ENCODE data around the gene ANKRD44. TPM values are rescaled to one million over a fixed set of nuclear protein-coding genes. Genes with fewer than 3 reads are reported as not detected.

Gene ANKRD44
- total RNA-seq, 1 experiment from 2014 or later: 0.68 TPM

DNA sequence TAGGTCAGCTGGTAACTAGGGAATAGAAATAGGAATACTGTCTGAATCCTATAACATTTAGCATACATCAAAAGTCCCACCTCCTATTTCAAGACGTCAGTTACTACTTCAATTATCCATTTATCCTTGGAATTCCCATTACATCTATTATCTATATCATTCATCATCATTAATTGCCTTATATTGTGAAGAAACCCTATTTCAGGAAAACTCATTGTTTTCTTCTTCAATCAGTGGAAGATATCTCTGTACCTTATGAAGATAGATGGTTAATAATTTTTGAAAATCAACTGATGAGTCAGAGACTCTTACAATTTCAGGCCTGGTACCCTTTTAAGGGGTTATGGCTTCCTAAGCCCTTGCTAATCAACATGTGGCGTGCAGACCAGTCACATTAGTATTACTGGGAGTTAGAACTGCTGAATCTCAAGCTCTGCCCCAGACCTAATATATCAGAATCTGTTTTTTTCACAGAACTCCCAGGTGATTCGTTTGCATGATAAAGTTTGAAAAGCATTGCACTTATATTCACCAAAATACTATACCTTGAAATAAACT, 314.7 kb downstream of the ANKRD44 start (continued):
- TF ChIP-seq, protein P1, sequence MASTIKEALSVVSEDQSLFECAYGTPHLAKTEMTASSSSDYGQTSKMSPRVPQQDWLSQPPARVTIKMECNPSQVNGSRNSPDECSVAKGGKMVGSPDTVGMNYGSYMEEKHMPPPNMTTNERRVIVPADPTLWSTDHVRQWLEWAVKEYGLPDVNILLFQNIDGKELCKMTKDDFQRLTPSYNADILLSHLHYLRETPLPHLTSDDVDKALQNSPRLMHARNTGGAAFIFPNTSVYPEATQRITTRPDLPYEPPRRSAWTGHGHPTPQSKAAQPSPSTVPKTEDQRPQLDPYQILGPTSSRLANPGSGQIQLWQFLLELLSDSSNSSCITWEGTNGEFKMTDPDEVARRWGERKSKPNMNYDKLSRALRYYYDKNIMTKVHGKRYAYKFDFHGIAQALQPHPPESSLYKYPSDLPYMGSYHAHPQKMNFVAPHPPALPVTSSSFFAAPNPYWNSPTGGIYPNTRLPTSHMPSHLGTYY (CRISPR knock-in tag; IDR thresholded peaks at IDR 0.05): no peak
- TF ChIP-seq PRRX2 (CRISPR knock-in tag; IDR thresholded peaks at IDR 0.05): no peak
- TF ChIP-seq ZNF138 (CRISPR knock-in tag; conservative IDR thresholded peaks at IDR 0.05): no peak

DNA sequence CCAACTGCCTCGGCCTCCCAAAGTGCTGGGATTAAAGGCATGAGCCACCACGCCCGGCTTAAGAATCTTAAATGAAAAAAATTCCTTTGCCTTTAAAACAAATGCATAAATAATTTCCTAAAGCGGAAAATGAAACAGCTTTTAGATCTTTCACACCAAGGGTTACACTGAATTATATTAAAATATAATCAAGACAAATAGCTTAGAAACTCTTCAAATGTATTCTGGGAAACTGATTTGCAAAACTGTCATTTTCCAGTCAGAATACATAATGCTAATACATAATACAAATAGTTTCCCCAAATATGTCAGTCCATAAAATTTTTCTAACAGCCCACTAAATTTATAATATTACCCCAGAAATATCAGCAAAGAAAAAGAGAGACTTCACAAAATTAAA, 315.8 kb downstream of the ANKRD44 start:
- ChIA-PET CTCF (no interaction called here), POLR2A (no interaction called here)
- H3K4me1 Mint-ChIP-seq: peaks cover 6% of the 10 kb centered on the region
- TF ChIP-seq ZNF138 (CRISPR knock-in tag; conservative IDR thresholded peaks at IDR 0.05): no peak
- no peak for TF ChIP-seq IRF2 (CRISPR knock-in tag; IDR thresholded peaks at IDR 0.05; ENCODE audit: borderline replicate concordance, low read depth)
- ATAC-seq (no peak), DNase-seq (ENCODE audit: low spot score) (no peak)
- H3K36me3 Mint-ChIP-seq: no peaks in the 10 kb centered on the region
- H3K4me3 Mint-ChIP-seq: no peak overlapping the region
- H3K27ac Mint-ChIP-seq: no peak overlapping the region
- no peaks in the 10 kb centered on the region for H3K9me3 Mint-ChIP-seq
- H3K27me3 Mint-ChIP-seq (ENCODE audit: low read depth): no peaks in the 10 kb centered on the region

DNA sequence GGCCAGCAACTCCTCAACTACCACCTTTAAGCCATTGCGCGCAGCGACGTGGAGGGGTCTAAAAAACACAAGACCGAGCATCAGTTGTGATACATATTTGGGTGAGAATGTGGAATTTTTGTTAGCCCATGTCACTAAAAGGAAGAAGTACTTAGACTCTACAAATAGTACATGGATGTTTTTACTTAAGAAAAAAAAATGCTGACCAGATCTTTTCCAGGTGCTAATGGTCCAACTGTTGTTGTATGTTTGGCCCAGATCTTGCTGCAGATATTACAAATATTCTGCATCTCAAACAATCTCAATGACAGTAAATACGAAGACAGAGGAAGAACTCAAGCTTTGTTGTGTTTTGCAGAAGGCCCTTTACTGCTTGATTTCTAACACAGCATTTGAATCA, 317.0 kb downstream of the ANKRD44 start:
- CTCF ChIA-PET: no interaction called here
- TF ChIP-seq, protein P2, sequence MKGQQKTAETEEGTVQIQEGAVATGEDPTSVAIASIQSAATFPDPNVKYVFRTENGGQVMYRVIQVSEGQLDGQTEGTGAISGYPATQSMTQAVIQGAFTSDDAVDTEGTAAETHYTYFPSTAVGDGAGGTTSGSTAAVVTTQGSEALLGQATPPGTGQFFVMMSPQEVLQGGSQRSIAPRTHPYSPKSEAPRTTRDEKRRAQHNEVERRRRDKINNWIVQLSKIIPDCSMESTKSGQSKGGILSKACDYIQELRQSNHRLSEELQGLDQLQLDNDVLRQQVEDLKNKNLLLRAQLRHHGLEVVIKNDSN (CRISPR knock-in tag; IDR thresholded peaks at IDR 0.05): no peak
- no peak overlapping the region for H3K4me3 Mint-ChIP-seq
- no peaks in the 10 kb centered on the region for H3K9me3 Mint-ChIP-seq
- no peaks in the 10 kb centered on the region for H3K36me3 Mint-ChIP-seq
- H3K27ac Mint-ChIP-seq: no peak overlapping the region
- ATAC-seq (no peak), DNase-seq (ENCODE audit: low spot score) (no peak)
- peaks cover 11% of the 10 kb centered on the region for H3K4me1 Mint-ChIP-seq
- H3K27me3 Mint-ChIP-seq (ENCODE audit: low read depth): no peaks in the 10 kb centered on the region
- POLR2A ChIA-PET: no interaction called here

DNA sequence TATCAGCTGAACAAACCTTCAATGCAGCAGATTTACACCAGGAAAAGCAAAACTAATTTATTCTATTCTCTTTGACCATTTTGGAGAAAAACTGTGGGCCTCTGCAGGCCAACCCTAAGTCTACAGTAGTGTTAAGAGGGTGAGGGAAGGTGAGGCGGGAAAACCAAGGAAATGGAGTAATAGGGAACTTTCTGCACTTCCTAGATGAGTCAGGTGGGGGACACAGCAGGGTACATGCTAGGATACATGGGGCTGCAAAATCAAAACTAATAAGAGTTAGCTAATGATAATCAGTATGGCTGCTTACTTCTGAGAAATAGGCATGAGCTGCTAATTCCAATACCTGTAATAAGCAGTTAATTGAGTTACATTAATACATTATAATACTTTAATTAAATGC, 318.1 kb downstream of the ANKRD44 start:
- Mint-ChIP-seq H3K9me3 (no peaks in the 10 kb centered on the region), H3K4me3 (no peak overlapping the region), H3K27ac (no peak overlapping the region), H3K36me3 (no peaks in the 10 kb centered on the region), H3K4me1 (peaks cover 23% of the 10 kb centered on the region), H3K27me3 (ENCODE audit: low read depth) (no peaks in the 10 kb centered on the region)
- ChIA-PET POLR2A (no interaction called here), CTCF (interaction anchor here (1.1 kb wide), 1 partner anchor 102 kb away, joined by 3 read pairs; no protein-coding TSS in a partner anchor)
- ATAC-seq (peak; percentile 76), DNase-seq (ENCODE audit: low spot score) (no peak)
- TF ChIP-seq, protein P3, sequence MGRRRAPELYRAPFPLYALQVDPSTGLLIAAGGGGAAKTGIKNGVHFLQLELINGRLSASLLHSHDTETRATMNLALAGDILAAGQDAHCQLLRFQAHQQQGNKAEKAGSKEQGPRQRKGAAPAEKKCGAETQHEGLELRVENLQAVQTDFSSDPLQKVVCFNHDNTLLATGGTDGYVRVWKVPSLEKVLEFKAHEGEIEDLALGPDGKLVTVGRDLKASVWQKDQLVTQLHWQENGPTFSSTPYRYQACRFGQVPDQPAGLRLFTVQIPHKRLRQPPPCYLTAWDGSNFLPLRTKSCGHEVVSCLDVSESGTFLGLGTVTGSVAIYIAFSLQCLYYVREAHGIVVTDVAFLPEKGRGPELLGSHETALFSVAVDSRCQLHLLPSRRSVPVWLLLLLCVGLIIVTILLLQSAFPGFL (CRISPR knock-in tag; IDR thresholded peaks at IDR 0.05; ENCODE audit: borderline replicate concordance): no peak
- TF ChIP-seq NR1H2 (CRISPR knock-in tag; IDR thresholded peaks at IDR 0.05): no peak
- no peak for TF ChIP-seq NFYB (CRISPR knock-in tag; conservative IDR thresholded peaks at IDR 0.05; ENCODE audit: low read depth)
- TF ChIP-seq FOXJ3 (CRISPR knock-in tag; IDR thresholded peaks at IDR 0.05; ENCODE audit: borderline replicate concordance): no peak
- TF ChIP-seq, protein P4, sequence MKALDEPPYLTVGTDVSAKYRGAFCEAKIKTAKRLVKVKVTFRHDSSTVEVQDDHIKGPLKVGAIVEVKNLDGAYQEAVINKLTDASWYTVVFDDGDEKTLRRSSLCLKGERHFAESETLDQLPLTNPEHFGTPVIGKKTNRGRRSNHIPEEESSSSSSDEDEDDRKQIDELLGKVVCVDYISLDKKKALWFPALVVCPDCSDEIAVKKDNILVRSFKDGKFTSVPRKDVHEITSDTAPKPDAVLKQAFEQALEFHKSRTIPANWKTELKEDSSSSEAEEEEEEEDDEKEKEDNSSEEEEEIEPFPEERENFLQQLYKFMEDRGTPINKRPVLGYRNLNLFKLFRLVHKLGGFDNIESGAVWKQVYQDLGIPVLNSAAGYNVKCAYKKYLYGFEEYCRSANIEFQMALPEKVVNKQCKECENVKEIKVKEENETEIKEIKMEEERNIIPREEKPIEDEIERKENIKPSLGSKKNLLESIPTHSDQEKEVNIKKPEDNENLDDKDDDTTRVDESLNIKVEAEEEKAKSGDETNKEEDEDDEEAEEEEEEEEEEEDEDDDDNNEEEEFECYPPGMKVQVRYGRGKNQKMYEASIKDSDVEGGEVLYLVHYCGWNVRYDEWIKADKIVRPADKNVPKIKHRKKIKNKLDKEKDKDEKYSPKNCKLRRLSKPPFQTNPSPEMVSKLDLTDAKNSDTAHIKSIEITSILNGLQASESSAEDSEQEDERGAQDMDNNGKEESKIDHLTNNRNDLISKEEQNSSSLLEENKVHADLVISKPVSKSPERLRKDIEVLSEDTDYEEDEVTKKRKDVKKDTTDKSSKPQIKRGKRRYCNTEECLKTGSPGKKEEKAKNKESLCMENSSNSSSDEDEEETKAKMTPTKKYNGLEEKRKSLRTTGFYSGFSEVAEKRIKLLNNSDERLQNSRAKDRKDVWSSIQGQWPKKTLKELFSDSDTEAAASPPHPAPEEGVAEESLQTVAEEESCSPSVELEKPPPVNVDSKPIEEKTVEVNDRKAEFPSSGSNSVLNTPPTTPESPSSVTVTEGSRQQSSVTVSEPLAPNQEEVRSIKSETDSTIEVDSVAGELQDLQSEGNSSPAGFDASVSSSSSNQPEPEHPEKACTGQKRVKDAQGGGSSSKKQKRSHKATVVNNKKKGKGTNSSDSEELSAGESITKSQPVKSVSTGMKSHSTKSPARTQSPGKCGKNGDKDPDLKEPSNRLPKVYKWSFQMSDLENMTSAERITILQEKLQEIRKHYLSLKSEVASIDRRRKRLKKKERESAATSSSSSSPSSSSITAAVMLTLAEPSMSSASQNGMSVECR (CRISPR knock-in tag; IDR thresholded peaks at IDR 0.05; ENCODE audit: borderline replicate concordance): no peak
- TF ChIP-seq, protein P5, sequence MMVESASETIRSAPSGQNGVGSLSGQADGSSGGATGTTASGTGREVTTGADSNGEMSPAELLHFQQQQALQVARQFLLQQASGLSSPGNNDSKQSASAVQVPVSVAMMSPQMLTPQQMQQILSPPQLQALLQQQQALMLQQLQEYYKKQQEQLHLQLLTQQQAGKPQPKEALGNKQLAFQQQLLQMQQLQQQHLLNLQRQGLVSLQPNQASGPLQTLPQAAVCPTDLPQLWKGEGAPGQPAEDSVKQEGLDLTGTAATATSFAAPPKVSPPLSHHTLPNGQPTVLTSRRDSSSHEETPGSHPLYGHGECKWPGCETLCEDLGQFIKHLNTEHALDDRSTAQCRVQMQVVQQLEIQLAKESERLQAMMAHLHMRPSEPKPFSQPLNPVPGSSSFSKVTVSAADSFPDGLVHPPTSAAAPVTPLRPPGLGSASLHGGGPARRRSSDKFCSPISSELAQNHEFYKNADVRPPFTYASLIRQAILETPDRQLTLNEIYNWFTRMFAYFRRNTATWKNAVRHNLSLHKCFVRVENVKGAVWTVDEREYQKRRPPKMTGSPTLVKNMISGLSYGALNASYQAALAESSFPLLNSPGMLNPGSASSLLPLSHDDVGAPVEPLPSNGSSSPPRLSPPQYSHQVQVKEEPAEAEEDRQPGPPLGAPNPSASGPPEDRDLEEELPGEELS (CRISPR knock-in tag; IDR thresholded peaks at IDR 0.05): no peak
- TF ChIP-seq TEAD4 (CRISPR knock-in tag; IDR thresholded peaks at IDR 0.05): no peak
- no peak for TF ChIP-seq CREM (CRISPR knock-in tag; IDR thresholded peaks at IDR 0.05)
- TF ChIP-seq GRHL2 (CRISPR knock-in tag; IDR thresholded peaks at IDR 0.05; ENCODE audit: insufficient replicate concordance, severe bottlenecking): no peak
- TF ChIP-seq, protein P6, sequence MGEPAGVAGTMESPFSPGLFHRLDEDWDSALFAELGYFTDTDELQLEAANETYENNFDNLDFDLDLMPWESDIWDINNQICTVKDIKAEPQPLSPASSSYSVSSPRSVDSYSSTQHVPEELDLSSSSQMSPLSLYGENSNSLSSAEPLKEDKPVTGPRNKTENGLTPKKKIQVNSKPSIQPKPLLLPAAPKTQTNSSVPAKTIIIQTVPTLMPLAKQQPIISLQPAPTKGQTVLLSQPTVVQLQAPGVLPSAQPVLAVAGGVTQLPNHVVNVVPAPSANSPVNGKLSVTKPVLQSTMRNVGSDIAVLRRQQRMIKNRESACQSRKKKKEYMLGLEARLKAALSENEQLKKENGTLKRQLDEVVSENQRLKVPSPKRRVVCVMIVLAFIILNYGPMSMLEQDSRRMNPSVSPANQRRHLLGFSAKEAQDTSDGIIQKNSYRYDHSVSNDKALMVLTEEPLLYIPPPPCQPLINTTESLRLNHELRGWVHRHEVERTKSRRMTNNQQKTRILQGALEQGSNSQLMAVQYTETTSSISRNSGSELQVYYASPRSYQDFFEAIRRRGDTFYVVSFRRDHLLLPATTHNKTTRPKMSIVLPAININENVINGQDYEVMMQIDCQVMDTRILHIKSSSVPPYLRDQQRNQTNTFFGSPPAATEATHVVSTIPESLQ (CRISPR knock-in tag; IDR thresholded peaks at IDR 0.05): no peak
- no peak for TF ChIP-seq SMAD4 (CRISPR knock-in tag; IDR thresholded peaks at IDR 0.05)
